ENCODE results near the gene NRP1.

DNA sequence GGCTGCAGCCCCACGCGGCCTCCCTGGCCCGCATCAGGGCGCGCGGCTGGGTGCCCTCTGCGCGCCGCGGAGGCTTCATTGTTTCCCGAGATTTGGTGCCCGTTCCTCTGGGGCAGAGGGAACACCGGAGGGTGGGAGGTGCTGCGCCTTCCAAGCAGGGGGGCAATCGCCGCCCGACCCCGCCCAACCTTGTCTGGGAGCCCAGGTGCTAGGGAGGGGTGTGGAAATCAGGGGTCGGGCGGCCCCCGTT is 1.0 kb upstream of the NRP1 start:
- TF ChIP-seq, protein P1, sequence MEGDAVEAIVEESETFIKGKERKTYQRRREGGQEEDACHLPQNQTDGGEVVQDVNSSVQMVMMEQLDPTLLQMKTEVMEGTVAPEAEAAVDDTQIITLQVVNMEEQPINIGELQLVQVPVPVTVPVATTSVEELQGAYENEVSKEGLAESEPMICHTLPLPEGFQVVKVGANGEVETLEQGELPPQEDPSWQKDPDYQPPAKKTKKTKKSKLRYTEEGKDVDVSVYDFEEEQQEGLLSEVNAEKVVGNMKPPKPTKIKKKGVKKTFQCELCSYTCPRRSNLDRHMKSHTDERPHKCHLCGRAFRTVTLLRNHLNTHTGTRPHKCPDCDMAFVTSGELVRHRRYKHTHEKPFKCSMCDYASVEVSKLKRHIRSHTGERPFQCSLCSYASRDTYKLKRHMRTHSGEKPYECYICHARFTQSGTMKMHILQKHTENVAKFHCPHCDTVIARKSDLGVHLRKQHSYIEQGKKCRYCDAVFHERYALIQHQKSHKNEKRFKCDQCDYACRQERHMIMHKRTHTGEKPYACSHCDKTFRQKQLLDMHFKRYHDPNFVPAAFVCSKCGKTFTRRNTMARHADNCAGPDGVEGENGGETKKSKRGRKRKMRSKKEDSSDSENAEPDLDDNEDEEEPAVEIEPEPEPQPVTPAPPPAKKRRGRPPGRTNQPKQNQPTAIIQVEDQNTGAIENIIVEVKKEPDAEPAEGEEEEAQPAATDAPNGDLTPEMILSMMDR (IDR thresholded peaks at IDR 0.05; ENCODE audit: low read depth, low read length, poor library complexity, severe bottlenecking) = no peak
- no peak for TF ChIP-seq EZH2phosphoT487 (IDR thresholded peaks at IDR 0.05; ENCODE audit: borderline replicate concordance, low read length)
